ENCODE measurements around the gene CNOT1.

CNOT1 gene

GRCh38 chr16:58654560-58655214 lies 25.1 kb upstream of the CNOT1 start:
- POLR2A ChIA-PET = interaction anchor here (0.8 to 1.0 kb wide), 2 partner anchors 30 to 611 kb away, joined by 3 to 6 read pairs; partner anchors contain the start of gene SLC38A7
- CTCF ChIA-PET = interaction anchor here (0.6 to 1.1 kb wide), 3 partner anchors 15 to 143 kb away, joined by 3 to 4 read pairs (median 3); no protein-coding TSS in a partner anchor
- no peak for TF ChIP-seq ZNF132 (tag by site-specific recombination; IDR thresholded peaks at IDR 0.05; ENCODE audit: borderline replicate concordance)
- TF ChIP-seq, protein P1, sequence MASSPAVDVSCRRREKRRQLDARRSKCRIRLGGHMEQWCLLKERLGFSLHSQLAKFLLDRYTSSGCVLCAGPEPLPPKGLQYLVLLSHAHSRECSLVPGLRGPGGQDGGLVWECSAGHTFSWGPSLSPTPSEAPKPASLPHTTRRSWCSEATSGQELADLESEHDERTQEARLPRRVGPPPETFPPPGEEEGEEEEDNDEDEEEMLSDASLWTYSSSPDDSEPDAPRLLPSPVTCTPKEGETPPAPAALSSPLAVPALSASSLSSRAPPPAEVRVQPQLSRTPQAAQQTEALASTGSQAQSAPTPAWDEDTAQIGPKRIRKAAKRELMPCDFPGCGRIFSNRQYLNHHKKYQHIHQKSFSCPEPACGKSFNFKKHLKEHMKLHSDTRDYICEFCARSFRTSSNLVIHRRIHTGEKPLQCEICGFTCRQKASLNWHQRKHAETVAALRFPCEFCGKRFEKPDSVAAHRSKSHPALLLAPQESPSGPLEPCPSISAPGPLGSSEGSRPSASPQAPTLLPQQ (tag by site-specific recombination; IDR thresholded peaks at IDR 0.05) = peak; percentile 59; the same call in 1 of the 2 replicates
- TF ChIP-seq ZNF341 (tag by site-specific recombination; IDR thresholded peaks at IDR 0.05; ENCODE audit: low read depth) = 0 out of 2 replicates have a peak, but pooled peaks have one; percentile 9

DNA sequence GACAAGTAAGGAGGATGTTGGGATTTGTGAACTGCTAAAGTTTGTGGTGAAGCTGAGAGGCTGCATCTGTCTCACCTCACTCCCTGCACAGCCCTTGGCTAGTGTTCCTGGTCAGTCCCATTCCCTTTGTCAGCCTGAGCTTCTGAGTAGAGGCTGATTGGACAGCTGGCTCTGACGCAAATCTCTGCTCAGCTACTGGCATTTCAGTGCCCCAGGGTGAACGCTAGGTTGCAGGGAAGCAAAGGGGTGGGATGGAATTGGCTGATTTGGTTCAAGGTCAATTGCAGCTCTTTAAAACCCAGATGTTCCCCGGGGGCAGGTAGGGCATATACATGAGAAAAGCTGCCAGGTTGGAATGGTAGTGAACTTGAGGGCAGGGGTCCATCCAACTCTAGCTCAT lies 23.1 kb upstream of the CNOT1 start:
- CTCF ChIA-PET = interaction anchor here (0.6 to 1.8 kb wide), 4 partner anchors 8 to 239 kb away, joined by 3 to 8 read pairs (median 5); no protein-coding TSS in a partner anchor
- no peak overlapping the region for H3K4me3 ChIP-seq (ENCODE audit: low read depth, low read length)
- 0 out of 2 replicates have a peak, but pooled peaks cover 3% of the 10 kb centered on the region for H3K4me1 ChIP-seq (ENCODE audit: control insufficient read depth, insufficient read depth, low read length)
- H3K9me3 ChIP-seq (ENCODE audit: control insufficient read depth, insufficient read depth, low read depth, low read length) = no peaks in the 10 kb centered on the region
- TF ChIP-seq, protein P2, sequence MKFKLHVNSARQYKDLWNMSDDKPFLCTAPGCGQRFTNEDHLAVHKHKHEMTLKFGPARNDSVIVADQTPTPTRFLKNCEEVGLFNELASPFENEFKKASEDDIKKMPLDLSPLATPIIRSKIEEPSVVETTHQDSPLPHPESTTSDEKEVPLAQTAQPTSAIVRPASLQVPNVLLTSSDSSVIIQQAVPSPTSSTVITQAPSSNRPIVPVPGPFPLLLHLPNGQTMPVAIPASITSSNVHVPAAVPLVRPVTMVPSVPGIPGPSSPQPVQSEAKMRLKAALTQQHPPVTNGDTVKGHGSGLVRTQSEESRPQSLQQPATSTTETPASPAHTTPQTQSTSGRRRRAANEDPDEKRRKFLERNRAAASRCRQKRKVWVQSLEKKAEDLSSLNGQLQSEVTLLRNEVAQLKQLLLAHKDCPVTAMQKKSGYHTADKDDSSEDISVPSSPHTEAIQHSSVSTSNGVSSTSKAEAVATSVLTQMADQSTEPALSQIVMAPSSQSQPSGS (tag by site-specific recombination; IDR thresholded peaks at IDR 0.05; ENCODE audit: low read depth) = no peak
- TF ChIP-seq ZBTB44 (tag by site-specific recombination; IDR thresholded peaks at IDR 0.05) = 0 out of 2 replicates have a peak, but pooled peaks have one; percentile 10
- TF ChIP-seq, protein P3, sequence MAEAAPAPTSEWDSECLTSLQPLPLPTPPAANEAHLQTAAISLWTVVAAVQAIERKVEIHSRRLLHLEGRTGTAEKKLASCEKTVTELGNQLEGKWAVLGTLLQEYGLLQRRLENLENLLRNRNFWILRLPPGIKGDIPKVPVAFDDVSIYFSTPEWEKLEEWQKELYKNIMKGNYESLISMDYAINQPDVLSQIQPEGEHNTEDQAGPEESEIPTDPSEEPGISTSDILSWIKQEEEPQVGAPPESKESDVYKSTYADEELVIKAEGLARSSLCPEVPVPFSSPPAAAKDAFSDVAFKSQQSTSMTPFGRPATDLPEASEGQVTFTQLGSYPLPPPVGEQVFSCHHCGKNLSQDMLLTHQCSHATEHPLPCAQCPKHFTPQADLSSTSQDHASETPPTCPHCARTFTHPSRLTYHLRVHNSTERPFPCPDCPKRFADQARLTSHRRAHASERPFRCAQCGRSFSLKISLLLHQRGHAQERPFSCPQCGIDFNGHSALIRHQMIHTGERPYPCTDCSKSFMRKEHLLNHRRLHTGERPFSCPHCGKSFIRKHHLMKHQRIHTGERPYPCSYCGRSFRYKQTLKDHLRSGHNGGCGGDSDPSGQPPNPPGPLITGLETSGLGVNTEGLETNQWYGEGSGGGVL (tag by site-specific recombination; IDR thresholded peaks at IDR 0.05) = no peak
- TF ChIP-seq ZNF785 (tag by site-specific recombination; IDR thresholded peaks at IDR 0.05) = no peak
- no peak for TF ChIP-seq ZNF266 (tag by site-specific recombination; IDR thresholded peaks at IDR 0.05; ENCODE audit: low read depth)
- no peak for TF ChIP-seq GLIS1 (tag by site-specific recombination; IDR thresholded peaks at IDR 0.05)
- peak; percentile 27; the same call in 1 of the 2 replicates for TF ChIP-seq FEZF1 (tag by site-specific recombination; IDR thresholded peaks at IDR 0.05)
- TF ChIP-seq ZNF701 (tag by site-specific recombination; IDR thresholded peaks at IDR 0.05) = no peak
- no peak for TF ChIP-seq ZNF571 (tag by site-specific recombination; IDR thresholded peaks at IDR 0.05)
- H3K36me3 ChIP-seq (ENCODE audit: control insufficient read depth in 2 of 2, insufficient read depth in 1 of 2, low read length in 2 of 2) = no peaks in the 10 kb centered on the region
- POLR2A ChIA-PET = interaction anchor here (0.5 to 0.7 kb wide), 2 partner anchors 330 to 918 kb away, joined by 5 to 7 read pairs; no protein-coding TSS in a partner anchor
- H3K27ac ChIP-seq (ENCODE audit: extremely low read depth, low read depth, low read length) = no peak overlapping the region

More at GRCh38 chr16:58654560-58655214, 25.1 kb upstream of the CNOT1 start:
- no peaks in the 10 kb centered on the region for H3K9me3 ChIP-seq (ENCODE audit: control insufficient read depth, insufficient read depth, low read depth, low read length)
- no peak overlapping the region for H3K4me3 ChIP-seq (ENCODE audit: low read depth, low read length)
- H3K4me1 ChIP-seq (ENCODE audit: control insufficient read depth, insufficient read depth, low read length) = 0 out of 2 replicates have a peak, but pooled peaks cover 3% of the 10 kb centered on the region
- no peaks in the 10 kb centered on the region for H3K36me3 ChIP-seq (ENCODE audit: control insufficient read depth in 2 of 2, insufficient read depth in 1 of 2, low read length in 2 of 2)
- no peak overlapping the region for H3K27ac ChIP-seq (ENCODE audit: extremely low read depth, low read depth, low read length)

DNA sequence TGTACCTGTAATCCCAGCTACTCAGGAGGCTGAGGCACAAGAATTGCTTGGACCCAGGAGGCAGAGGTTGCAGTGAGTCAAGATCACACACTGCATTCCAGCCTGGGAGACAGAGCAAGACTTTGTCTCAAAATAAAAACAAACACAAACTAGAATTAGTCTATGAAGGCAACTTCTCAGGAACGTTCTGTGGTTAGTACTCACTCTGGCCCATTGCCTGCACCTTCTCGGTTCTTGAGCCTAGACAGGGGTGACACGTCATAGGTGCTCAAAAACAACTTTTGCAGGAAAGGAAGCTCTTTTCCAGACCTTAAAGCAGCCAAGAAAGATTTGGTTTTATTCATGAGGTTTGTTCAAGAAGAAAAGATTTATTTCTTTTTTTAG lies 22.3 kb upstream of the CNOT1 start:
- ChIA-PET CTCF (interaction anchor here (0.6 to 1.8 kb wide), 4 partner anchors 9 to 238 kb away, joined by 3 to 8 read pairs (median 5); no protein-coding TSS in a partner anchor), POLR2A (interaction anchor here (0.6 kb wide), 1 partner anchor 137 kb away, joined by 4 read pairs; no protein-coding TSS in a partner anchor)
- no peak overlapping the region for H3K4me3 ChIP-seq (ENCODE audit: low read depth, low read length)
- 0 out of 2 replicates have a peak, but pooled peaks cover 3% of the 10 kb centered on the region for H3K4me1 ChIP-seq (ENCODE audit: control insufficient read depth, insufficient read depth, low read length)
- H3K9me3 ChIP-seq (ENCODE audit: control insufficient read depth, insufficient read depth, low read depth, low read length) = no peaks in the 10 kb centered on the region
- H3K36me3 ChIP-seq (ENCODE audit: control insufficient read depth in 2 of 2, insufficient read depth in 1 of 2, low read length in 2 of 2) = no peaks in the 10 kb centered on the region
- H3K27ac ChIP-seq (ENCODE audit: extremely low read depth, low read depth, low read length) = no peak overlapping the region
- TF ChIP-seq, protein P4, sequence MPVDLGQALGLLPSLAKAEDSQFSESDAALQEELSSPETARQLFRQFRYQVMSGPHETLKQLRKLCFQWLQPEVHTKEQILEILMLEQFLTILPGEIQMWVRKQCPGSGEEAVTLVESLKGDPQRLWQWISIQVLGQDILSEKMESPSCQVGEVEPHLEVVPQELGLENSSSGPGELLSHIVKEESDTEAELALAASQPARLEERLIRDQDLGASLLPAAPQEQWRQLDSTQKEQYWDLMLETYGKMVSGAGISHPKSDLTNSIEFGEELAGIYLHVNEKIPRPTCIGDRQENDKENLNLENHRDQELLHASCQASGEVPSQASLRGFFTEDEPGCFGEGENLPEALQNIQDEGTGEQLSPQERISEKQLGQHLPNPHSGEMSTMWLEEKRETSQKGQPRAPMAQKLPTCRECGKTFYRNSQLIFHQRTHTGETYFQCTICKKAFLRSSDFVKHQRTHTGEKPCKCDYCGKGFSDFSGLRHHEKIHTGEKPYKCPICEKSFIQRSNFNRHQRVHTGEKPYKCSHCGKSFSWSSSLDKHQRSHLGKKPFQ (tag by site-specific recombination; IDR thresholded peaks at IDR 0.05) = no peak
- TF ChIP-seq ZNF239 (tag by site-specific recombination; IDR thresholded peaks at IDR 0.05) (no peak), INSM2 (tag by site-specific recombination; IDR thresholded peaks at IDR 0.05) (no peak), SCRT1 (tag by site-specific recombination; IDR thresholded peaks at IDR 0.05; ENCODE audit: borderline replicate concordance) (no peak)
- TF ChIP-seq, protein P5, sequence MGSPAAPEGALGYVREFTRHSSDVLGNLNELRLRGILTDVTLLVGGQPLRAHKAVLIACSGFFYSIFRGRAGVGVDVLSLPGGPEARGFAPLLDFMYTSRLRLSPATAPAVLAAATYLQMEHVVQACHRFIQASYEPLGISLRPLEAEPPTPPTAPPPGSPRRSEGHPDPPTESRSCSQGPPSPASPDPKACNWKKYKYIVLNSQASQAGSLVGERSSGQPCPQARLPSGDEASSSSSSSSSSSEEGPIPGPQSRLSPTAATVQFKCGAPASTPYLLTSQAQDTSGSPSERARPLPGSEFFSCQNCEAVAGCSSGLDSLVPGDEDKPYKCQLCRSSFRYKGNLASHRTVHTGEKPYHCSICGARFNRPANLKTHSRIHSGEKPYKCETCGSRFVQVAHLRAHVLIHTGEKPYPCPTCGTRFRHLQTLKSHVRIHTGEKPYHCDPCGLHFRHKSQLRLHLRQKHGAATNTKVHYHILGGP (tag by site-specific recombination; IDR thresholded peaks at IDR 0.05) = no peak
